ENCODE measurements around the gene NR2F1.

The NR2F1 gene

DNA sequence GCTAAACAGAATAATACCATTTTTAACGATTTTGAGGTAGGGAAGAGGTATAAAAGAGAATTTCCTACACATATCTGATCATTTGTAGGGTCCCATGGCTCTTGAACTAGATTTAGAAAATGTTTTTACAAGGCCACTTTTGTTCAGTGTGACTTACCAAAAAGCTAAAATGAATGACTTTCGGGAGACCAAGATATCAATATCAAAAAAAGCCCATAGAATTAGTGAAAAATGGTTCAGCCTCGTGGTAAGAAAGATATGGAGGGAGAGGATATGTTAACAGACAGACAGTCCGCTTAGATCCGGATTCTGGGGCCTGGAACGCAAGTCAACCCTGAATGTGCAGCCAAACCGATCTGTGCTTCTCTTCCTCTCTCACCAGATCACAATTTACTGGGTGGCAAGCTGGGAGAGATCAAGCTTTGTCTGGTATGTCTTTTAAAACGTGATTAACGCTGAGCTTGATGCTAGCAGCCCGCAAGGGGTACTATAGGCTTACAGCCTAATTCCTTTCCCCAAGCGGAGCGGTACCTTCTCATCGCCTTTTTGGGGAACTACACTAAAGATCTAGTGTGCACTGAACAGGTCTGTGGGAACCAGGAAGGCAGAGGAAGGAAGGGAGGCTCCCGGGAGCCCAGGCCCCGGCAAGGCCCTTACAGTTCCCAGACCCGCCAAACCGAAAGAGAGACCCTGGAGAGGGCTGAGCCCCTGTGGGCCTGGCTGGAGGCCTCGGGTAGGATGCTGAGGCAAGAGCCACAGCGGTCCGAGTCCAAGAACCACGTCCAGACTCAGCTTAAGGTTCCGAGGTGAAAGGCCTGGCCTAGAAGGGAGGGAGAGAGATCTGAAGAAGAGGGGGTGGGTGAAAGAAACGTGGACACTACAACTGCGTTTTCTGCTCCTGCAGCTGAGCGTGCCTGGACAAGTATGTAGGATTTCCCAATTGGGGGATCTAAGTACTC is 4.9 kb upstream of the NR2F1 start:
- no peak for DNase-seq

DNA sequence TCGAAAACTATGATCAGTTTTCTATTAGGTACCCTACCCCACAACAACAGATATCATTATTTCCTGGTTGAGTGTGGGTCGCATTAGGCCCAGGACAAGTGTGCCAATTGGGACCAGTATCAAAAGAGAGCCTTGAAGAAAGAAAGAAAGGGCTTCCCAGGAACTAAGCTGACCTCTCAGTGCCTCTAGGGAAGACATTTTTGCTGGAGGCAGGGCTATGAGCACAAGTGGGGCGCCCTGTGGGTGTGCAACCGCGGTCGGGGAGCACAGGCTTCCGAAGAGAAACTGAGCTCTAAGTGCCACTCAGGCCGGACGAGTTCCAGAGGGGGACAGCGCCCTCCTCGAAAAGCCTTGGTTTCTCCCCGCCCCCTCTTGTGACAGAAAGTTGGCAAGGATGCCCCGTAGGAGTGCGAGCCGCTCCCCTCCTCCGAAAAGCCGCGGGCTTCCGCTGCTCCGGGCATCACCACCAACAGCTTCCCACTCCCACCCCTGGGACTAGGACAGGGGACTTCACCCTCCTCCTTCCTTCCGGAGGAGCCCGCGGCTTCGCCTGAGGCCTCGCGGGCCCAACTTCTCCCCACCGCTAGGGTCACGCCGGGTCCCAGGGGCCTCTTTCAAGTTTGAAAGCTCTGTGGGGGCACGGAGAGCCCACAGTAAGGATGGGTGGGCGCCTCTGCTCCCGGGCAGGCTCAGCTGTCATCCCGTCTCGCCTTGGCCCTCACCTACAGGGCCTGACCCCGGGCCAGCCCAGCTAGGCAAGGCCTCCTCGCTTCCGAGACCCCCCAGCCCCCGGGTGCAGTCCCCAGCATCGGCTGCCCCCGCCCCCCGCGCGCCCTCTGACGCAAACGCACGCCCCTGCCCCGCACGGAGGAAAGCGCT is 4.0 kb upstream of the NR2F1 start:
- no peak for DNase-seq

DNA sequence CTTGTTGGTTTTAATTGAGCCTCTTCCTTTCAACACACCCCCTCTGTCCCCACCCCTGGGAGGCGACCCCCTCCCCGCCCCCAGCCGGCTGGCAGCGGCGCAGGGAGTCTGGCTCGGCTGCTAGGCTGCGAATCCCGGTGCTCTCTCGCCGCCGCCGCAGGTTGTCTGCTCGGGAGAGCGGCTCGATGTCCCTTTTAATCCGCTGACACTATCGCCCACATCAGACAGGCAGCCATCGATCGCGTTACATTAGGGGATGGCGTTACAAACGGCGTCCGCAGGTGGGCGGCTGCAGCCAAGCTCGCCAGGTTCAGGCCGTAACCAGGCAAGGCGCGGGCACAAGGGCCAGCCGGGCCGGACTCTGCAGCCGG is 3.3 kb upstream of the NR2F1 start:
- DNase-seq: no peak

DNA sequence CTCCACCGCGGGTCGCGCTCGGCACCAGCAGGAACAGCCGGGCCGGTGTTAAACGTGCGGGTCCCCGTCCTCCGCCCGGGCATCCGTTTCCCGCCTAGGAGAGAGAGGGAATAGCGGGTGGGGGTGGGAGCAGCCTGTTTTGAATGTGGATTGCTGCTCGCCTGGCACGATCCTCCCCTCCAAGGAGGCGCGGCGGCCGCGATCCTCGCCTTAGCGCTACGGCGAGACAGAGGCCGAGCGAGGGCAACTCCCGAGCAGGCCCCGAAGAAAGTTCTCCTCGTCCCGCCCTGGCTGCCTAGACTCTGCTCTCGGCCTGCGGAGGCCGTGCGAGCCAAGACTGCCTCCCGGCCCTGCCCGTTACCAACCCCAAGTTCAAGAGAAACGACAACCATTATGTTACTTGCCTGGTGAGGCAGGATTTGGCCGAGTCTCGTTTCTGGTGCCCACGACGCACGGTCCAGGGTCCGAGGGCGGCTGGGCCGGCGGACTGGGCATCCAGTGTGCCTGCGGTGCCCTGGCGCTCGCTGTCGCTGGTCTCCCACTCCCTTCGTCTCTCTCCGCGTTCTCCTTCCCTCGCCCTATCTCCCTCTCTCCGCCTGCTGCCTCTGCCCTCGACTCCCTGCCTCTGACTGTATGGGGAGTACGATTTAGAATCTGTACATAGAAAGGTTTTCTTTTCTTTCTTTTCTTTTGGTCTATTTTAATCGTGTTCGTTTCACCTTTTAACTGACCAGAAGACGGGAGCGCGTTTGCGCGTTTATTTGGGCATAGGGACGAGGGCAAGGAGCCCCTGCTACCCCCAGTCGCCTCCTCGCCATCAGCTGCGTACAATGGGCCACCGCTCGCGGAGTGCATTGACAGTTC is 2.7 kb upstream of the NR2F1 start:
- DNase-seq: no peak

DNA sequence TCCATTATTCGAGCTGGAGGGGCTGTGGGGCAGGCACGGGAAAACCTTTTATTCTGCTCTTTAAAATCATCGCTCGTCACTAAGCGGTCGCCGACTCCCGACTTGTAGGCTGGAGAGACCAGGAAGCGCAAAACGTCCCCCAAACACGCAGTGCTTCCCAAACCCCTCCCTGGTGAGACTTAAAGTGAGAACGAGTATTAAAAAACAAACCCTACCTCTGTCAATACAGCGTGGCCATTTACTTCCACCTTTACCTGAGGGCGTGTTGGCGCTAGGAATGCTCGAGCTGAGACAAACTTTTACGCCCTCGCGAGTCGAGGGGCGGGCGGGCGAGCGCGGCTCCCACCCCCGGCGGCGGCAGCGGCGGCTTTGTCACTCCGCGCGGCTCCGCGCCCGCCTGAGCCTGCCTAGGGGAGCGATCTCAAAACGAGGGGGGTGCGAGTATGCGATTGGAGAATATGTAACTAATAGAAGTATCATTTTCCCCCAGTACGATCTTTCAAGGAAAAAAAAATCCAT is 2.0 kb upstream of the NR2F1 start, which contains the start of gene NR2F1-AS1:
NR2F1-AS1 (minus strand) TSS at position 293 of the 519 bp plus-strand sequence.
- DNase-seq: no peak

DNA sequence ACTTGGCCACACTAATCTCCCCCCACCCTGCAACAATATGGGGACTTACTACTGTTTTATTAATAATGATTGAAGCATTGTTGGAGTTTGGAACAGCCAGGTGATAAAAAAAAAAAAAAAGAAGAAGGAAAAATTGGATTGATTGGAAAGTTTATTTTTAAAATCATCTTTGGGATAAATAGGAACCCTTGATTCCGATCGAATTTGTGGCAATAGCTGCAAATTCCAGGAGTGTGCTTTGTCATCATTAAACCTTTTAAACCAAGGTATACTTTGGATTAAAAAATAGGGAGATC is 907 bp upstream of the NR2F1 start:
- DNase-seq: no peak

DNA sequence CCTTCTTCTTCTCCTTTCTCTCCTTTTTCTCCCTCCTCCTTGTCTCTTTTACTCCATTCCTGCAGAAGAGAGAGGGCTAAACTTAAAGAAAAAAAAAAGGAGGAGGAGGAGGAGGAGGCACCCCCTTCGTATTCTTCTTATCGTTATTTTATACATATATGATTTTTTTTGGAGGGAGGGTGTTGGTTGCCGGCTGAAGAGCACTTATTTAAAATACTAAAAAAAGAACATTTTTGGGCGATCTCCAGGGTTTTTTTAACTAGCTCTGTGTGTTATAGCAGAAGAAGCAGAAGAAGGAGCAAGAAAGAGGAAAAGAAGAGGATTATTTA is 381 bp downstream of the NR2F1 start:
- no peak for DNase-seq

DNA sequence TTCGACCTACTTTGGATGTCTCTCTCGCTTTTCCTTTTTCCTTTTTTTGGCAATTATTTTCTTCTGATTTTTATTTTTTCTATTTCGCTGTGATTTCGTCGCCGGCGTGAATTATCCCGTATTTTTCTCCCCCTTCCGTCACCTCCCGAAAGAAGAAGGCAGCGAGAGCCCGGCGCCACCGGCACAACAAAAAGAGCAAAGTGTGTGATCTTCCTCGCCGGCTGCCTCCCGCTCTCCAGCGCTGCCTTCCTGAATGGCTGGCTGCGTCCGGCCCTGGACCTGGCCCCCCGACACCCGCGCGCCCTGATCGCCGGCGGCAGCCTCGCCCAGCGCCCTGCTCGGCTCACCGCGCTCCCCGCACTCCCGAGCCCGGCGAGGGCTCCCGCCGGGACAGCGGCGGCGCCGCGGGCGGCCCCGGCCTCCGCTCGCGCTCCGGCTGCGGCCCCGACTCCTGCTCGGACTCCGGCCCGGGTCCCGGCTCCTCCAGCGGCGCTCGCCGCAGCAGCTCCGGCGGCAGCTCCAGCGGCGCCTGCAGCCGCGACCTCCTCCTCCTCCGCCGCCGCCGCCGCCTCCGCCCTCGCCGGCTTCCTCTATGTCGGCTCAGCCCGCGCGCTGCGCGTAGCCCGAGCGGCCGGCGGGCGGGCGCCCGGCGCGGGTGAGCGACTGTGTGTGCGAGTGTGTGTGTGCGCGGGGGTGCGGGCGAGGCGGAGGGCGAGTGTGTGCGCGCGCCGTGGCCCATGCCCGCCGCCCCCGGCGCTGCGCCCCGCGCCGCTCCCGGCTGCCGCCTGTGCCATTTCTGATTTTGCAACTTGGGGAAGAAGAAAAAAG is 960 bp downstream of the NR2F1 start:
- DNase-seq: no peak

DNA sequence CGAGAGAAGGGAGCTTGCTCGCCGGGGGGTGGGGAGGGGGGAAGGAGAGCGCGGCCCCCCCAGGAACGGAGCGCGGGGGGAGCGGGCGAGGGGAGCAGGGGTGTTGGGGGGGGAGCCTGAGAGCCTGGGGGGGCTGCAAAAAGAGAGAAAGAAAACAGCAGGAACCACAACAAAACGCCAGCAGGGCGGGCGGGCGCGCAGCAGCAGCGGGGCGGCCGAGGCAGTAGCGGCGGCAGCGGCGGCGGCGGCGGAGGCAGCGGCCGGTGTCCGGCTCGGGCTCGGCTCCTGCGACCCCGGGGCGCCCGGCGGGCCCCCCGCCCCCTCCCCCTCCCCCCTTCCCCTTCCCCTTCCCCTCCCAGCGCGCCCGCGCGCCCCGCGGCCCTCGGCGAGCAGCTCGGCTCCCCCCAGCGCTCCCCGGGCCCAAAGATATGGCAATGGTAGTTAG is 1.6 kb downstream of the NR2F1 start:
- no peak for DNase-seq

DNA sequence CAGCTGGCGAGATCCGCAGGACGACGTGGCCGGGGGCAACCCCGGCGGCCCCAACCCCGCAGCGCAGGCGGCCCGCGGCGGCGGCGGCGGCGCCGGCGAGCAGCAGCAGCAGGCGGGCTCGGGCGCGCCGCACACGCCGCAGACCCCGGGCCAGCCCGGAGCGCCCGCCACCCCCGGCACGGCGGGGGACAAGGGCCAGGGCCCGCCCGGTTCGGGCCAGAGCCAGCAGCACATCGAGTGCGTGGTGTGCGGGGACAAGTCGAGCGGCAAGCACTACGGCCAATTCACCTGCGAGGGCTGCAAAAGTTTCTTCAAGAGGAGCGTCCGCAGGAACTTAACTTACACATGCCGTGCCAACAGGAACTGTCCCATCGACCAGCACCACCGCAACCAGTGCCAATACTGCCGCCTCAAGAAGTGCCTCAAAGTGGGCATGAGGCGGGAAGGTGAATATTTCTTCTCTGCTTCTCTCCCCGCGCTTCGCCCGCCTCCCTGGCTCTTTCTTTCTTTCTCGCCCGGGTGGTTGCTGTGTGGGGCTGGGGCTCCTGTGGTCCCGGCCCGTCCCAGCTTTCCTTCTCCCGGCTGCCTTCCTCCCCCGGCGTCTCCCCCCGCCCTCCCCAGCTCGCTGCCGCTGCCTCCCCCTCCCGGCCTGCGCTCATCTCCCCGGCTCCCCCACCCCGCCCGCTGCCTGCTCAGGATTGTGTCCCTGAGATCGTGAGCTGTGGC is 2.2 kb downstream of the NR2F1 start:
- DNase-seq: no peak

DNA sequence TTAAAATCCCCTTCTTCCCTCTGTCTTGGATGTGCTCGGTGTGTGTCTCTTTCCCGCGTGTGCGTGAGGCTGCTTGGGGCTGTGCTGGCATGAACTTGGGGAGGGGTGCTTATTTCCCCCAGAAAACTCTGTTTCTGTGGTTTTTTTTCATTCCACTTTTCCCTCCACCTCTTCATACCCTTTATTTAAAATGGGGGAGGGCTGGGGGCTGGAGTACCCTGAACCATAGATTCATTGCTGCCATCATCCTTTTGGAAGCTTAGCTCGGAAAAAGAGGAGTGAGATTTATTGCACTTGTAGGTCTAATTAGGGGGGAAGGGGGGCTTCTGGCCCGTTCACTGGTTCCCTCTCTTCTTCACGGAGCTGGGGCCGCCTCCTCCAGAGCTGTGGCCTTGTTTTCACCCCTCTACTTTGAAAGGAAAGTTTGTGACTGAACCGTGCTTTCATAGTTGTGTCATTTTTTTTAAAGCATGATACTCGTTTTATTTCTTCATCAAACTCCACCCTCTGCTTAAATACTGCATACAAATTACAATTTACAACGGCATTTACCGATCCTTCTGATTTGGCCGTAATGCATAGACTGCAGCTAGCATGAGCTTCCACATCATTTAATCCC is 2.9 kb downstream of the NR2F1 start:
- DNase-seq: no peak

DNA sequence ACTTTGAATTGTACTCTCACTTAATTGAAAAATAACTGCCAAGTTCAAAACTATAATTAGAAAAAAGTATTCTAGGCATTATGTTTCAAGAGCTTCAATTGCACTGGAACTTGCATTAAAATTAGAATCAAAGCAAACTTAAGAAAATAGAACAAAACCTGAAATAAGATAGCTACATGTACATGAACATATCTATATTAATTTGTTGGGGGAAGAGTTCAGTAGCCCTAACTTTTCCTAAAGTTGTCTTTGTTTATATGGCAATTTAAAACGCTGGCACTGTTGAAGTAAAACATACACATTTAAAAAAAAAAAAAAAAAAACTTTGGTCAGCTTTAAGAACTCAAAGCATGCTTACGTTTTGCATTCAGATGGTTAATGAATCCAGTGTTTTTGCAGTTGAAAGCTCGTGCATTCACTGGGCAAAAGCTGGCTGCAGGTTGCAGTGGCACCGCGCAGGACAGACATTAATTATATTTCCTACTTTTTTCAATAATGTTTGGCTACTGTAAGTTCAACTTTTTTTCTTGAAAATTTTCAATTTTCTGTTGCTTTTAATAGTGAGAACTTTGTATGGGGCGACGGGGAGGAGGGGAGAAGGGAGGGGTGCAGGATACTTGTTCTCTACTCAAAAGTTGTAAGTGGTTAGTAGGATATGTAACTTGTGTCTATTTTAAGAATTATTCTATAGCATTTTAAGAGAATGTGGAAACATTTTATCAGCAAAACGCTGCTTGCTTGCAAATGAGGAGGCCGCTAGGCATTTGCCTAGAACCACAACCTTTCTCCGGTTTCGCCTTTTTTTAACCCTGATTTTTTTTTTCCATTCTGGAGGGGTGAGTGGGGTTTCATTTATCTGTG is 3.9 kb downstream of the NR2F1 start:
- DNase-seq: no peak

DNA sequence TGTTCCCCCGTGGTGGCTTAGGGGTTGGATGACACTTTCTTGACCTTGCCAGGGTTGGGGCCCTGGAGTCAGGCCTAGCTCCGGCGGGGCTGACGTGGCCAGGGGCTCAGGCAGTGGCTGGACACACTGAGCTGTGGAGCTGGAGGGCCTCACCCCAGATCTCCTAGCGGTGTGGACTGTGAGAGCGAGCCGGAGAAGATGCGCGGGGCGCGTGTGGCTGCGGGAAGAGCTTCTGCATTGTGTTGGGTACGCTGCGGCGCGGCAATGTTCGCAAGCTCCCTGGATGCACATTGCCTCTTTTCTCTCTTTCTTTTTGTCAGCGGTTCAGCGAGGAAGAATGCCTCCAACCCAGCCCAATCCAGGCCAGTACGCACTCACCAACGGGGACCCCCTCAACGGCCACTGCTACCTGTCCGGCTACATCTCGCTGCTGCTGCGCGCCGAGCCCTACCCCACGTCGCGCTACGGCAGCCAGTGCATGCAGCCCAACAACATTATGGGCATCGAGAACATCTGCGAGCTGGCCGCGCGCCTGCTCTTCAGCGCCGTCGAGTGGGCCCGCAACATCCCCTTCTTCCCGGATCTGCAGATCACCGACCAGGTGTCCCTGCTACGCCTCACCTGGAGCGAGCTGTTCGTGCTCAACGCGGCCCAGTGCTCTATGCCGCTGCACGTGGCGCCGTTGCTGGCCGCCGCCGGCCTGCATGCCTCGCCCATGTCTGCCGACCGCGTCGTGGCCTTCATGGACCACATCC is 4.8 kb downstream of the NR2F1 start:
- no peak for DNase-seq

DNA sequence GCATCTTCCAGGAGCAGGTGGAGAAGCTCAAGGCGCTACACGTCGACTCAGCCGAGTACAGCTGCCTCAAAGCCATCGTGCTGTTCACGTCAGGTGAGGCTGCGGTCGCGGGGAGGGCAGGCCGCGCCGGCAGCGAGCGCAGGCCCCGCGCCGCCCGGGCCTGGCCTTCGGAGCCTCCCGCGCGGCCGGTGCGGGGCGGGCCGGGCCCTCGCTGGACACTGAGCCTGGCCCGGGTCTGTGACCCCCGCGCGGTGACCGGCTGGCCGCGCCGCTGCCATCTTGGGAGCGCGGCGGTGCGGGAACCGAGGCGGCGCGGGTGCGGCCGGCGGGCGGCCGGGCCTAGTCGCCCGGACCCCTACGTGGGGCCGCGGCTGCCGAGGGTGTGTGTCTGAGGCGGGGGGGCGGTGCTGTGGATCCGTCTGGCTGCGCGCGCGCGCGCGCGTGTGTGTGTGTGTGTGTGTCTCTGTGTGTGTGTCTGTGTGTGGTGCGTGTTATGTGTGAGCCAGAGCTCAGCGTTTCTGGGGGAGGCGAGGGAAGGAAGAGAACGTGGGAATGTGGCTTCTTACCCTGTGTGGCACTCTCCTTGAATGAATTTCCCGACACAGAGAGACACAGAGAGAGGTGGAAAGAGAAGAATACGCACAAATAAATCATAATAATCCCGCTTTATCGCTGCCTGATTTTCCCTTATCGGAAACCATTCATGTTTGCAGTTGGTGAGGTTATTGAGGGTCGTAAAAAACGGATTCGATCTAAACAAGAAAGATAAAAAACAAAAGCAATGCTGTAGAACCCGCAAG is 5.5 kb downstream of the NR2F1 start:
- no peak for DNase-seq

DNA sequence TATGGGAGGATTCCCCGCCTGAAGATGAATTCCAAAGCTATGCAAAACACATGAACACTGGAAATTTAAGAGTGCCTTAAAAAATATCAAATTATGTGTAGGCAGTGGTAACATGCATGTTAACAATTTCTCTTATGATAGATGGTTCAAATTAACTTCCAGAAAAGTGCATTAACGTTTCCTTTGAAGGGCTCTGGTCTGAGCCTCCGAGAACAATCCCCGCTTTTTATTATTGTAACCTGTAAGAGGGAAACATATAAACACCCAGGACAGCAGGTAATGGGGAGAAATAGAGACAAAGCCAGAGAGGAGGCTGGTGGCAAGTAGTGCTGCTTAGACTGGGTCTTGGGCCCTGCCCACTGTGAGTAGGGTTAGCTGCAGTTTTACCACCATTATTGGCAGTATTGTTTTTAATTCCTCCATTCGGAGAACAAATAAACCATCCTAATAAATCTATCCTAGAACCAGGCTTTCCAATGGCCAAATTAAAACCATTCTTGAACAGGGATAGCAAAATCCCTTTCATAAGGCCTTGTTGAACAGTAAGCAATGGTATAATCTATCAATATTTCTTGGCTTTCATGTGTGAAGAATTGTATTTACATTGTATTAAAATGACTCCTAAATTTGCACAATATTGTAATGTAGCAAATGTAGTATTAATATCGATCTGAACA is 6.3 kb downstream of the NR2F1 start:
- no peak for DNase-seq

DNA sequence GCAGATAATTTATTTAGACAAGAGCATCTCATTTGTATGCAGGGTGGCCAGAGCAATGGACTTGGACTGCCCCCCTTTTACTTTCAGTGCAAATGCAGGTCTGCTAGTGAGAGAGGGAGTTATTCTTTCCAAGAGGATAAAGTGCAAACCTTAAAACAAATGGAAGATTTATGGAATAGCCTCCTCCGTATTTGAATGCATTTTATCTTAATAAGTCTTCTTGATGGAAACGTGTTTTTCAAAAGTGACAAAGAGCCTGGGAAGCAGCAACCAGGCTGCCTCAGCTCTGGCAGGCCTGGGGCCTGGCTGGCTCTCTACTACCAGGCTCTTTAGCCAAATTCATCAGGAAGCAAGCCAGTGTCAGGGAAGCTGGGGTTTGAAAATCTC is 6.8 kb downstream of the NR2F1 start:
- DNase-seq: no peak

DNA sequence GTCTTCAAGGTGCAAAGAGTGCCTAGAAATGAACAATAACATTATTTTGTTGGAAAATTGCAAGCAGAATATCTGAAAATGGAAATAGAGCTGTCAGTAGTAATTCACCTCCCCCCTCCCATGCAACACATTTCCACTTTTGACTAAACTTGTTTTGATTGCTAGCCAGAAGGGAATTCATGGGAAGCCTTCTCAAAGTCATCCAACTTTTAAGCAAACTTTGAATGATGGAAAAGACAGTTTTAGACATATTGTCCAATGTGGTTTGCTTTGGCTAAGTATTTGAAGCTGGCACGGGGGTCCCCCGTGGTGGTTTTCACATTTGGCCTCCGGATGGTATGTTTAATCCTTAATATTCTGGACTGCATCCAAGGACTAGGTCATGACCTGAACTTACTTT is 7.5 kb downstream of the NR2F1 start:
- no peak for DNase-seq
